Kidney tubule cell (primary cell): ENCODE results near the gene MAGI2.
A peak's percentile ranks its signal among the peaks of the same experiment; 100 is the strongest.

Experiments
- DNase-seq: peaks from one replicate; pipeline ENCODE4 v3.0.0-alpha.2; 2018; ENCODE audit warnings: low spot score

MAGI2 gene

GRCh38 chr7:78222001-78222751, 1231.3 kb downstream of the MAGI2 start:
- DNase-seq, result no peak

- DNase-seq, result no peak
Measured at GRCh38 chr7:78220754-78221153, 1232.7 kb downstream of the MAGI2 start.

- DNase-seq, result peak; percentile 59
Measured at GRCh38 chr7:78218876-78219275, 1234.6 kb downstream of the MAGI2 start.

GRCh38 chr7:78218051-78218450, 1235.4 kb downstream of the MAGI2 start:
- DNase-seq, result peak; percentile 59

- no peak for DNase-seq
Measured at GRCh38 chr7:78215199-78215598, 1238.3 kb downstream of the MAGI2 start.

- DNase-seq, result no peak
Measured at GRCh38 chr7:78213402-78213801, 1240.1 kb downstream of the MAGI2 start.

GRCh38 chr7:78212476-78213060, 1240.9 kb downstream of the MAGI2 start:
- no peak for DNase-seq

- no peak for DNase-seq
Measured at GRCh38 chr7:78207269-78207668, 1246.2 kb downstream of the MAGI2 start.

- no peak for DNase-seq
Measured at GRCh38 chr7:78206769-78207168, 1246.7 kb downstream of the MAGI2 start.

GRCh38 chr7:78203042-78203720, 1250.3 kb downstream of the MAGI2 start:
- DNase-seq, result peak; percentile 17

GRCh38 chr7:78198756-78199155, 1254.7 kb downstream of the MAGI2 start:
- peak; percentile 47 for DNase-seq

- peak; percentile 81 for DNase-seq
Measured at GRCh38 chr7:78197447-78197846, 1256.0 kb downstream of the MAGI2 start.

- no peak for DNase-seq
Measured at GRCh38 chr7:78195281-78195680, 1258.2 kb downstream of the MAGI2 start.

- DNase-seq, result no peak
Measured at GRCh38 chr7:78194611-78195010, 1258.9 kb downstream of the MAGI2 start.

GRCh38 chr7:78191475-78192079, 1261.9 kb downstream of the MAGI2 start:
- DNase-seq, result no peak

- no peak for DNase-seq
Measured at GRCh38 chr7:78189762-78190161, 1263.7 kb downstream of the MAGI2 start.

GRCh38 chr7:78185149-78185745, 1268.2 kb downstream of the MAGI2 start:
- no peak for DNase-seq

- DNase-seq, result no peak
Measured at GRCh38 chr7:78184299-78184698, 1269.2 kb downstream of the MAGI2 start.

- DNase-seq, result no peak
Measured at GRCh38 chr7:78179827-78180477, 1273.5 kb downstream of the MAGI2 start.

GRCh38 chr7:78179211-78179610, 1274.3 kb downstream of the MAGI2 start:
- no peak for DNase-seq

GRCh38 chr7:78178319-78178718, 1275.1 kb downstream of the MAGI2 start:
- no peak for DNase-seq

GRCh38 chr7:78176171-78176570, 1277.3 kb downstream of the MAGI2 start:
- DNase-seq, result no peak
